NCI-H2107 treated with DMSO at 0.1 percent for 48 hours (cell line): ENCODE data around the gene PRRC2A.

Experiments used
- DNase-seq: peaks from one replicate; lab custom pipeline; 2025; ENCODE audit not compliant: unreplicated experiment; lab: John Stamatoyannopoulos, UW

PRRC2A gene

GRCh38 chr6:31620586-31621319 is at the start of gene PRRC2A:
PRRC2A (plus strand) TSS chr6:31620715; CDS start chr6:31622790, 2,075 bp downstream.
- DNase-seq, result no peak

GRCh38 chr6:31572041-31572911 is 48.2 kb upstream of the PRRC2A start, which contains the start of gene LTA:
LTA (plus strand) TSS chr6:31572289; CDS start chr6:31572743, 454 bp downstream.
- DNase-seq, result no peak

- no peak for DNase-seq
Observed at GRCh38 chr6:31573239-31574105, 47.0 kb upstream of the PRRC2A start.

- no peak for DNase-seq
Observed at GRCh38 chr6:31574106-31575061, 46.1 kb upstream of the PRRC2A start.

- DNase-seq, result no peak
Observed at GRCh38 chr6:31575335-31575901, 45.1 kb upstream of the PRRC2A start, which contains the start of gene TNF. TNF (plus strand) TSS chr6:31575565; CDS start chr6:31575742, 177 bp downstream.

- no peak for DNase-seq
Observed at GRCh38 chr6:31575952-31576685, 44.4 kb upstream of the PRRC2A start.

GRCh38 chr6:31576897-31577578 is 43.5 kb upstream of the PRRC2A start:
- no peak for DNase-seq

- DNase-seq, result no peak
Observed at GRCh38 chr6:31577579-31577966, 42.9 kb upstream of the PRRC2A start.

- DNase-seq, result no peak
Observed at GRCh38 chr6:31578184-31579118, 42.1 kb upstream of the PRRC2A start.

- no peak for DNase-seq
Observed at GRCh38 chr6:31579119-31579505, 41.4 kb upstream of the PRRC2A start.

- no peak for DNase-seq
Observed at GRCh38 chr6:31579546-31580437, 40.7 kb upstream of the PRRC2A start.

GRCh38 chr6:31580438-31580740 is 40.1 kb upstream of the PRRC2A start:
- no peak for DNase-seq

GRCh38 chr6:31580807-31581433 is 39.6 kb upstream of the PRRC2A start:
- peak; percentile 8 for DNase-seq

- DNase-seq, result no peak
Observed at GRCh38 chr6:31581434-31582229, 38.9 kb upstream of the PRRC2A start.

GRCh38 chr6:31582230-31582643 is 38.3 kb upstream of the PRRC2A start, which contains the start of gene LTB:
LTB (minus strand) TSS chr6:31582424; CDS start chr6:31582417, 7 bp downstream.
- no peak for DNase-seq
